NCI-H2029 treated with DMSO at 0.1 percent for 48 hours (cell line): Measurements from ENCODE around the gene LDLRAP1.
"Not testable (repeated sequence)": the region's sequence is repeated elsewhere in the genome, so short reads cannot be mapped to it uniquely, and the experiment has no call there.

ENCODE experiments used
- DNase-seq: peaks from one replicate; lab custom pipeline; 2025; lab: John Stamatoyannopoulos, UW

The LDLRAP1 gene

GRCh38 chr1:25577134-25577920 is 33.9 kb downstream of the LDLRAP1 start:
- DNase-seq: no peak

GRCh38 chr1:25579292-25580252 is 36.2 kb downstream of the LDLRAP1 start:
- no peak for DNase-seq

- no peak for DNase-seq
Observed at GRCh38 chr1:25580927-25581326, 37.5 kb downstream of the LDLRAP1 start.

- no peak for DNase-seq
Observed at GRCh38 chr1:25581764-25582163, 38.4 kb downstream of the LDLRAP1 start.

GRCh38 chr1:25583519-25584370 is 40.3 kb downstream of the LDLRAP1 start:
- DNase-seq: no peak

- DNase-seq: no peak
Observed at GRCh38 chr1:25586181-25586588, 42.8 kb downstream of the LDLRAP1 start.

GRCh38 chr1:25587290-25587689 is 43.9 kb downstream of the LDLRAP1 start:
- DNase-seq: no peak

- DNase-seq: not testable (repeated sequence)
Observed at GRCh38 chr1:25588224-25588623, 44.8 kb downstream of the LDLRAP1 start.

GRCh38 chr1:25588786-25589185 is 45.4 kb downstream of the LDLRAP1 start:
- not testable (repeated sequence) for DNase-seq

GRCh38 chr1:25590096-25590824 is 46.9 kb downstream of the LDLRAP1 start:
- no peak for DNase-seq

GRCh38 chr1:25593861-25594260 is 50.5 kb downstream of the LDLRAP1 start:
- no peak for DNase-seq

- no peak for DNase-seq
Observed at GRCh38 chr1:25594971-25595370, 51.6 kb downstream of the LDLRAP1 start.

GRCh38 chr1:25596641-25597040 is 53.2 kb downstream of the LDLRAP1 start:
- not testable (repeated sequence) for DNase-seq

- DNase-seq: no peak
Observed at GRCh38 chr1:25598879-25599278, 55.5 kb downstream of the LDLRAP1 start.

- DNase-seq: no peak
Observed at GRCh38 chr1:25599969-25600610, 56.7 kb downstream of the LDLRAP1 start.

- DNase-seq: peak; percentile 68
Observed at GRCh38 chr1:25600971-25601699, 57.7 kb downstream of the LDLRAP1 start.

- not testable (repeated sequence) for DNase-seq
Observed at GRCh38 chr1:25603779-25604538, 60.6 kb downstream of the LDLRAP1 start.

GRCh38 chr1:25607123-25607522 is 63.7 kb downstream of the LDLRAP1 start:
- DNase-seq: no peak

- DNase-seq: peak; percentile 44
Observed at GRCh38 chr1:25608488-25609178, 65.2 kb downstream of the LDLRAP1 start.
